ENCODE measurements around the gene MYL6B. TPM values are rescaled to one million over a fixed set of nuclear protein-coding genes. Genes with fewer than 3 reads are reported as not detected.

The MYL6B gene
- total RNA-seq, 1 donor from 2014 or later = 131 TPM

GRCh38 chr12:56165369-56165768, 13.0 kb downstream of the MYL6B start:
- H3K4me3 Mint-ChIP-seq = no peak overlapping the region
- no peak overlapping the region for H3K27ac Mint-ChIP-seq
- Histone ChIP-seq H3K79me2 (ENCODE audit: low read depth) (peaks cover 7% of the 10 kb centered on the region), H3K4me3 (no peak overlapping the region), H3K9me3 (ENCODE audit: low read depth) (no peaks in the 10 kb centered on the region), H4K20me1 (ENCODE audit: low read depth) (peaks cover 49% of the 10 kb centered on the region), H3K27me3 (no peaks in the 10 kb centered on the region), H3K36me3 (peaks cover 4% of the 10 kb centered on the region), H2AFZ (replicated peaks) (no peak overlapping the region), H3K9ac (no peak overlapping the region), H3K4me1 (peaks cover 35% of the 10 kb centered on the region), H3K27ac (no peak overlapping the region), H3K4me2 (no peak overlapping the region), H3F3A (ENCODE audit: low read depth) (peaks cover 56% of the 10 kb centered on the region)
- peaks cover 35% of the 10 kb centered on the region for H3K4me1 Mint-ChIP-seq
- DNase-seq (ENCODE audit: low spot score) = no peak
- no peaks in the 10 kb centered on the region for H3K9me3 Mint-ChIP-seq
- TF ChIP-seq EZH2 (IDR thresholded peaks at IDR 0.05) (no peak), EZH2phosphoT487 (IDR thresholded peaks at IDR 0.05) (no peak)
- TF ChIP-seq, protein P1, sequence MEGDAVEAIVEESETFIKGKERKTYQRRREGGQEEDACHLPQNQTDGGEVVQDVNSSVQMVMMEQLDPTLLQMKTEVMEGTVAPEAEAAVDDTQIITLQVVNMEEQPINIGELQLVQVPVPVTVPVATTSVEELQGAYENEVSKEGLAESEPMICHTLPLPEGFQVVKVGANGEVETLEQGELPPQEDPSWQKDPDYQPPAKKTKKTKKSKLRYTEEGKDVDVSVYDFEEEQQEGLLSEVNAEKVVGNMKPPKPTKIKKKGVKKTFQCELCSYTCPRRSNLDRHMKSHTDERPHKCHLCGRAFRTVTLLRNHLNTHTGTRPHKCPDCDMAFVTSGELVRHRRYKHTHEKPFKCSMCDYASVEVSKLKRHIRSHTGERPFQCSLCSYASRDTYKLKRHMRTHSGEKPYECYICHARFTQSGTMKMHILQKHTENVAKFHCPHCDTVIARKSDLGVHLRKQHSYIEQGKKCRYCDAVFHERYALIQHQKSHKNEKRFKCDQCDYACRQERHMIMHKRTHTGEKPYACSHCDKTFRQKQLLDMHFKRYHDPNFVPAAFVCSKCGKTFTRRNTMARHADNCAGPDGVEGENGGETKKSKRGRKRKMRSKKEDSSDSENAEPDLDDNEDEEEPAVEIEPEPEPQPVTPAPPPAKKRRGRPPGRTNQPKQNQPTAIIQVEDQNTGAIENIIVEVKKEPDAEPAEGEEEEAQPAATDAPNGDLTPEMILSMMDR (IDR thresholded peaks at IDR 0.05) = no peak
- H3K36me3 Mint-ChIP-seq = peaks cover 56% of the 10 kb centered on the region
- peaks cover 13% of the 10 kb centered on the region for H3K27me3 Mint-ChIP-seq (ENCODE audit: insufficient read depth, low read depth)

DNA sequence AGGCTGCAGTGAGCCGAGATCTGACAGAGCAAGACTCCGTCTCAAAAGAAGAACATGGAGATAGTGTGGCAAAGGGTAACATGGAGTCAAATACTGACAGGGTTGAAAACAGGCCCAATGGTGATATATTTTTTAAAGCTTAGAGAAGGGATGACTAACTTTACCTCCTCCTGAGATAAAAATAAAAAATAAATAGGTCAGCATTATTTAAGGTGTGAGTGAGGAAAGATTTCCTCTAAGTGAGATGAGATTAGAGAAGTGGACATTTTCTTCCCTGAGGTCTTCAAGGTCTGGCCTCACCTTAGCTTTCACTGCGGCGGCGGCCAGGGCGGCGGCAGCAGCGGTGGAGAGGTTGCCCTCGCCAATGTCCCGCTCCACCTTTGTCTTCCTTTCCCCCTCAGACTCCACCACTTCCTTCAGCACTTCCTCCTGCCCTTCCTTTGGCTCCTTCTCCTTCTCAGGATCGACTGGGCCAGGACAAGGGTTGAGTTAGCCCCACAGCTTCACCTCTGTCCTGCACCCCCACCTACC, 16.9 kb downstream of the MYL6B start:
- no peaks in the 10 kb centered on the region for H3K27me3 ChIP-seq
- no peak overlapping the region for H2AFZ ChIP-seq (replicated peaks)
- H3K9ac ChIP-seq = no peak overlapping the region
- no peak overlapping the region for H3K4me3 ChIP-seq
- H3K36me3 ChIP-seq = peaks cover 11% of the 10 kb centered on the region
- H3K4me1 ChIP-seq = no peaks in the 10 kb centered on the region
- H3K27ac ChIP-seq = no peak overlapping the region
- no peaks in the 10 kb centered on the region for H3K79me2 ChIP-seq (ENCODE audit: low read depth)
- H3K9me3 ChIP-seq (ENCODE audit: low read depth) = no peaks in the 10 kb centered on the region
- no peaks in the 10 kb centered on the region for H3K9me3 Mint-ChIP-seq
- TF ChIP-seq EZH2 (IDR thresholded peaks at IDR 0.05) (no peak), EZH2phosphoT487 (IDR thresholded peaks at IDR 0.05) (no peak)
- H3K4me1 Mint-ChIP-seq = no peaks in the 10 kb centered on the region
- H3K4me2 ChIP-seq = no peak overlapping the region
- no peak for DNase-seq (ENCODE audit: low spot score)
- H3K27me3 Mint-ChIP-seq (ENCODE audit: insufficient read depth, low read depth) = peaks cover 2% of the 10 kb centered on the region
- peaks cover 20% of the 10 kb centered on the region for H3F3A ChIP-seq (ENCODE audit: low read depth)
- H3K36me3 Mint-ChIP-seq = peaks cover 41% of the 10 kb centered on the region
- H3K27ac Mint-ChIP-seq = no peak overlapping the region
- peaks cover 10% of the 10 kb centered on the region for H4K20me1 ChIP-seq (ENCODE audit: low read depth)
- no peak overlapping the region for H3K4me3 Mint-ChIP-seq

GRCh38 chr12:56172839-56173238, 20.5 kb downstream of the MYL6B start:
- H3K4me1 ChIP-seq = no peaks in the 10 kb centered on the region
- Mint-ChIP-seq H3K27ac (no peak overlapping the region), H3K27me3 (ENCODE audit: insufficient read depth, low read depth) (peaks cover 2% of the 10 kb centered on the region), H3K36me3 (peaks cover 42% of the 10 kb centered on the region), H3K9me3 (no peaks in the 10 kb centered on the region), H3K4me3 (no peak overlapping the region), H3K4me1 (no peaks in the 10 kb centered on the region)
- H3K36me3 ChIP-seq = peaks cover 19% of the 10 kb centered on the region
- no peaks in the 10 kb centered on the region for H3K79me2 ChIP-seq (ENCODE audit: low read depth)
- H4K20me1 ChIP-seq (ENCODE audit: low read depth) = no peaks in the 10 kb centered on the region
- H3K27ac ChIP-seq = no peak overlapping the region
- no peaks in the 10 kb centered on the region for H3K27me3 ChIP-seq
- H3K4me2 ChIP-seq = no peak overlapping the region
- TF ChIP-seq EZH2 (IDR thresholded peaks at IDR 0.05) = no peak
- TF ChIP-seq EZH2phosphoT487 (IDR thresholded peaks at IDR 0.05) = no peak
- TF ChIP-seq, protein P1 (IDR thresholded peaks at IDR 0.05) = no peak
- H3K9ac ChIP-seq = no peak overlapping the region
- H3F3A ChIP-seq (ENCODE audit: low read depth) = no peaks in the 10 kb centered on the region
- no peak for DNase-seq (ENCODE audit: low spot score)
- no peaks in the 10 kb centered on the region for H3K9me3 ChIP-seq (ENCODE audit: low read depth)
- H2AFZ ChIP-seq (replicated peaks) = no peak overlapping the region
- no peak overlapping the region for H3K4me3 ChIP-seq

DNA sequence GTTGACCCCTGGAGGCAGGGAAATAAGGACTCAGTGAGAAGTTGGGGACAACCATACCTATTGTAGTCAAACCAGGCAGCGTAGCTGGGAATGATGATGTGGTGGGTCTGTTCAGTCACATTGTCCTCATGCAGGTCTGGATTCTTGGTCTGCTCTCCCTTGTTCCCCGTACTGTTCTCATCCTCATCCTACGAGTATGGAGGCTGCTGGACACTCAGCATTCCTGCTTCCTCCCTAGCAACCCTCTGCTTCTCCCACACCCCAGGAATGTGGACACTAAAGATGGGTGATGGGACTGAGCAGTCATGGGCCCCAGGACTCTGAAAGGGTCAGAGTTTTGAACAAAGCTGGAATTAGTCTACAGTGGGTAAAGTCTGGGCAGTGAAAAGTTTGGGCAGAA, 26.0 kb downstream of the MYL6B start:
- Mint-ChIP-seq H3K4me1 (no peaks in the 10 kb centered on the region), H3K27ac (no peak overlapping the region), H3K36me3 (peaks cover 59% of the 10 kb centered on the region), H3K9me3 (no peaks in the 10 kb centered on the region), H3K4me3 (no peak overlapping the region), H3K27me3 (ENCODE audit: insufficient read depth, low read depth) (peaks cover 3% of the 10 kb centered on the region)
- no peaks in the 10 kb centered on the region for H3K79me2 ChIP-seq (ENCODE audit: low read depth)
- H2AFZ ChIP-seq (replicated peaks) = no peak overlapping the region
- H3K4me2 ChIP-seq = no peak overlapping the region
- no peaks in the 10 kb centered on the region for H4K20me1 ChIP-seq (ENCODE audit: low read depth)
- TF ChIP-seq, protein P1 (IDR thresholded peaks at IDR 0.05) = no peak
- TF ChIP-seq EZH2 (IDR thresholded peaks at IDR 0.05) = no peak
- no peak for TF ChIP-seq EZH2phosphoT487 (IDR thresholded peaks at IDR 0.05)
- peaks cover 25% of the 10 kb centered on the region for H3K36me3 ChIP-seq
- H3K9me3 ChIP-seq (ENCODE audit: low read depth) = no peaks in the 10 kb centered on the region
- H3K4me1 ChIP-seq = no peaks in the 10 kb centered on the region
- H3K27me3 ChIP-seq = no peaks in the 10 kb centered on the region
- DNase-seq (ENCODE audit: low spot score) = no peak
- H3K9ac ChIP-seq = no peak overlapping the region
- H3F3A ChIP-seq (ENCODE audit: low read depth) = no peaks in the 10 kb centered on the region
- no peak overlapping the region for H3K27ac ChIP-seq
- H3K4me3 ChIP-seq = no peak overlapping the region
